Raji (cell line): ENCODE measurements around the gene CRY1.

Source experiments
- POLR2A ChIP-seq: IDR thresholded peaks from 2 replicates; pipeline ENCODE4 v1.6.1; 2011; ENCODE audit warnings: low read depth, low read length, control low read depth; ENCODE audit not compliant: insufficient read depth

The CRY1 gene

GRCh38 chr12:107092669-107093416 lies 506 bp downstream of the CRY1 start:
- TF ChIP-seq POLR2A: no peak

GRCh38 chr12:107091989-107092641 lies 1.2 kb downstream of the CRY1 start:
- TF ChIP-seq POLR2A: no peak

- TF ChIP-seq POLR2A: no peak
Observed at GRCh38 chr12:107091381-107091780, 2.0 kb downstream of the CRY1 start.

- TF ChIP-seq POLR2A: no peak
Observed at GRCh38 chr12:107090711-107091110, 2.6 kb downstream of the CRY1 start.

- TF ChIP-seq POLR2A: no peak
Observed at GRCh38 chr12:107088912-107089311, 4.4 kb downstream of the CRY1 start.

- TF ChIP-seq POLR2A: no peak
Observed at GRCh38 chr12:107086314-107086713, 7.0 kb downstream of the CRY1 start.

- TF ChIP-seq POLR2A: no peak
Observed at GRCh38 chr12:107081778-107082177, 11.6 kb downstream of the CRY1 start.

GRCh38 chr12:107080299-107080698 lies 13.1 kb downstream of the CRY1 start:
- no peak for TF ChIP-seq POLR2A

- TF ChIP-seq POLR2A: no peak
Observed at GRCh38 chr12:107079172-107080011, 14.0 kb downstream of the CRY1 start.

- no peak for TF ChIP-seq POLR2A
Observed at GRCh38 chr12:107066691-107067090, 26.7 kb downstream of the CRY1 start.

- TF ChIP-seq POLR2A: no peak
Observed at GRCh38 chr12:107064687-107065086, 28.7 kb downstream of the CRY1 start.

GRCh38 chr12:107064243-107064642 lies 29.1 kb downstream of the CRY1 start:
- no peak for TF ChIP-seq POLR2A

- no peak for TF ChIP-seq POLR2A
Observed at GRCh38 chr12:107058190-107058589, 35.2 kb downstream of the CRY1 start.

GRCh38 chr12:107057071-107057834 lies 36.1 kb downstream of the CRY1 start:
- TF ChIP-seq POLR2A: no peak

- TF ChIP-seq POLR2A: no peak
Observed at GRCh38 chr12:107053709-107054108, 39.6 kb downstream of the CRY1 start.

GRCh38 chr12:107045186-107045585 lies 48.2 kb downstream of the CRY1 start:
- no peak for TF ChIP-seq POLR2A

GRCh38 chr12:107042801-107043200 lies 50.5 kb downstream of the CRY1 start:
- TF ChIP-seq POLR2A: no peak
